HCT116 (cell line): ENCODE measurements around the gene EMP2. TPM values are rescaled to one million over a fixed set of nuclear protein-coding genes. Genes with fewer than 3 reads are reported as not detected.
A peak's percentile ranks its signal among the peaks of the same experiment; 100 is the strongest.

Experiments
- ATAC-seq: fragments of 200-7000 bp; cut with Tn5 transposase; 2 replicates; pipeline ENCODE4 v1.9.1; 2020; ENCODE audit warnings: mild to moderate bottlenecking, moderate library complexity
- BruUV-seq: library from RNA; stranded (reverse); fragments of 400-500 nt; replicated peaks from 2 replicates; lab custom pipeline; 2021; lab: Mats Ljungman, UMichigan
- CTCF ChIA-PET: fragments of 300-600 bp; sonication (Branson Sonifier 250); formaldehyde crosslinking; loops from one replicate; lab custom pipeline; 2021; ENCODE audit warnings: antibody characterized with exemption; lab: Charles Lee
- POLR2A ChIA-PET: fragments of 300-600, 350-600 bp; sonication (Branson Sonifier 250); formaldehyde crosslinking; loops from one replicate; lab custom pipeline; 2021; ENCODE audit warnings: antibody characterized with exemption; lab: Charles Lee
- RAD21 ChIA-PET, 2 experiments: fragments of 300-600 bp; sonication (Branson Sonifier 250); formaldehyde crosslinking; loops; one replicate each; lab custom pipeline; 2023; ENCODE audit warnings: low total read pairs in 2 of 2; ENCODE audit not compliant: uncharacterized antibody in 2 of 2, unreplicated experiment in 2 of 2, low non-redundant PET in 1 of 2; lab: Charles Lee
- DNase-seq: peaks from one replicate; pipeline ENCODE4 v3.0.0-alpha.2; 2010; ENCODE audit warnings: low read depth, low spot score
- H2AFZ ChIP-seq: fragments of 200-600 bp; shearing (Covaris generic), sonication (generic); 2 replicates; pipeline ENCODE4 v1.6.1; 2017; ENCODE audit warnings: low read depth, mixed run types, mixed read lengths, antibody characterized with exemption, low read length; ENCODE audit not compliant: poor library complexity, severe bottlenecking
- H3K27ac ChIP-seq: 2 replicates; pipeline ENCODE4 v1.5.1; 2012; ENCODE audit warnings: low read depth, low read length
- H3K27me3 ChIP-seq: fragments of 200-600 bp; sonication (generic); 2 replicates; pipeline ENCODE4 v1.6.1; 2016; ENCODE audit warnings: mixed run types, low read length, mixed read lengths; ENCODE audit not compliant: insufficient read depth
- H3K36me3 ChIP-seq, 2 experiments: fragments of 200-500 bp in 1 of 2; fragments of 200-600 bp in 1 of 2; sonication (Bioruptor generic) in 1 of 2; sonication (generic) in 1 of 2; 2 replicates each; pipeline versions ENCODE4 v1.5.1 to v1.6.1; 2014 to 2016; ENCODE audit warnings: low read length in 2 of 2, inconsistent platforms in 1 of 2, mixed read lengths in 1 of 2, mixed run types in 1 of 2; ENCODE audit not compliant: insufficient read depth in 2 of 2, control insufficient read depth in 1 of 2
- H3K4me1 ChIP-seq, 2 experiments: fragments of 200-600 bp in 1 of 2; sonication (generic) in 1 of 2; 2 replicates each; pipeline versions ENCODE4 v1.5.1 to v1.6.1; 2012 to 2017; ENCODE audit warnings: low read length in 2 of 2, inconsistent platforms in 1 of 2, mild to moderate bottlenecking in 1 of 2, mixed read lengths in 1 of 2, mixed run types in 1 of 2, moderate library complexity in 1 of 2; ENCODE audit not compliant: insufficient read depth in 2 of 2, control insufficient read depth in 1 of 2
- H3K4me2 ChIP-seq: fragments of 200-600 bp; sonication (generic); 2 replicates; pipeline ENCODE4 v1.6.1; 2017; ENCODE audit warnings: mixed run types, low read length, mixed read lengths
- H3K4me3 ChIP-seq, 2 experiments: fragments of 200-600 bp in 1 of 2; sonication (generic) in 1 of 2; replicated peaks in 1 of 2; 2 replicates each; pipeline ENCODE4 v1.5.1; 2011 to 2016; ENCODE audit warnings: low read length in 2 of 2, control low read depth in 1 of 2, low read depth in 1 of 2, mild to moderate bottlenecking in 1 of 2, mixed read lengths in 1 of 2, mixed run types in 1 of 2
- H3K79me2 ChIP-seq: fragments of 200-600 bp; sonication (generic); 2 replicates; pipeline ENCODE4 v1.6.1; 2017; ENCODE audit warnings: mild to moderate bottlenecking, mixed run types, low read length, moderate library complexity, mixed read lengths; ENCODE audit not compliant: insufficient read depth
- H3K9ac ChIP-seq: fragments of 200-600 bp; sonication (generic); 2 replicates; pipeline ENCODE4 v1.6.1; 2016; ENCODE audit warnings: low read length, mixed read lengths
- H3K9me2 ChIP-seq: fragments of 200-600 bp; sonication (generic), shearing (Covaris generic); 2 replicates; pipeline ENCODE4 v1.6.1; 2017; ENCODE audit warnings: mixed run types, mild to moderate bottlenecking, moderate library complexity; ENCODE audit not compliant: insufficient read depth
- H3K9me3 ChIP-seq, 2 experiments: fragments of 200-500 bp in 1 of 2; fragments of 200-600 bp in 1 of 2; sonication (Bioruptor generic) in 1 of 2; sonication (generic) in 1 of 2; 2 replicates each; pipeline ENCODE4 v1.6.1; 2014 to 2017; ENCODE audit warnings: low read length in 2 of 2, mixed read lengths in 2 of 2, inconsistent platforms in 1 of 2, low read depth in 1 of 2, mild to moderate bottlenecking in 1 of 2, mixed run types in 1 of 2, moderate library complexity in 1 of 2; ENCODE audit not compliant: control insufficient read depth in 1 of 2, insufficient read depth in 1 of 2
- H4K20me1 ChIP-seq: fragments of 200-600 bp; sonication (generic), shearing (Covaris generic); 2 replicates; pipeline ENCODE4 v1.6.1; 2017; ENCODE audit warnings: mixed run types, mild to moderate bottlenecking, moderate library complexity; ENCODE audit not compliant: insufficient read depth
- POLR2A ChIP-seq: IDR thresholded peaks from 2 replicates; pipeline ENCODE4 v1.7.0; 2011; ENCODE audit warnings: borderline replicate concordance; ENCODE audit not compliant: insufficient read depth, insufficient read length; ENCODE audit errors: extremely low read depth
- SRF ChIP-seq: IDR thresholded peaks from 2 replicates; pipeline ENCODE4 v1.6.1; 2012; ENCODE audit warnings: low read depth
- ZNF274 ChIP-seq: fragments of 200-500 bp; sonication (Bioruptor generic); IDR thresholded peaks from 2 replicates; pipeline ENCODE4 v1.6.1; 2014; ENCODE audit warnings: mild to moderate bottlenecking, low read depth, low read length, inconsistent platforms
- intact Hi-C: fragments of 100-400 bp; cut with micrococcal nuclease; formaldehyde crosslinking; loops from 2 replicates; pipeline ENCODE4 v1.10.0; 2022
- total RNA-seq: library from RNA; stranded (reverse); gene quantifications from one replicate; pipeline ENCODE4 v1.2.1, GENCODE V29; 2021; ENCODE audit not compliant: unreplicated experiment
- TF ChIP-seq, protein P1 (sequence below): IDR thresholded peaks from 2 replicates; pipeline ENCODE4 v1.6.1; 2011; ENCODE audit warnings: mild to moderate bottlenecking, low read length, moderate library complexity; ENCODE audit not compliant: insufficient replicate concordance; ENCODE audit errors: extremely low read depth
- TF ChIP-seq, protein P2 (sequence below): IDR thresholded peaks from 2 replicates; pipeline ENCODE4 v1.6.1; 2012

Gene EMP2
- total RNA-seq, 1 experiment from 2014 or later = 32.6 TPM

DNA sequence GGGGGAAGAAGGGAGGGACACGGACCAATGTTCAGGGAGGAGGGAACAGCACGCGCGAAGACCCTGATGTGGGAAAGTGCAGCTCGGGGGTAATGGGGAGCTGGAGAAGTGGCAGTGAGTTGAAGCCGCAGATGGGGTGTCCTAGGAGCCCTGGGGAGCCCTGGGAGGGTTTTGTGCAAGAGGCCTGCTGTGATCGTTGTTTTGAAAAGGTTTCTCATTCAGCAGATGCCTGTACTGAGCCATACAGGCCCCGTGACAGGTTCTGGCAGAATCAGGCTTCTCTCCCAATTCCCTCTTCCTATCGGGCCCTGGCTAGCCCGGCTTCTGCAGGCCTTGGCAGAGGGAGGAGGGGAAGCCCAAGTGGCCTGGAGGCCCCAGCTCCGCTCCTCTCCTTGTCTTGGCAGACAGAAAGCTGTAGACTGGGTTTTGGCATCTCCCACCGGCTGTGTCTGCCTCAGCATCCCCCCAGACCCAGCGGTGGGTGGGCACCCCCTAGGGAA, 38.4 kb upstream of the EMP2 start:
- H3K9me3 ChIP-seq = no peaks in the 10 kb centered on the region
- RAD21 ChIA-PET = no interaction called here
- no peak overlapping the region for H3K4me2 ChIP-seq
- no peaks in the 10 kb centered on the region for H3K36me3 ChIP-seq
- CTCF ChIA-PET = no interaction called here
- no peak overlapping the region for H3K4me3 ChIP-seq
- no peaks in the 10 kb centered on the region for H4K20me1 ChIP-seq
- H2AFZ ChIP-seq = no peak overlapping the region
- no peaks in the 10 kb centered on the region for H3K9me2 ChIP-seq
- intact Hi-C loops = no loop called here
- TF ChIP-seq POLR2A = no peak
- TF ChIP-seq, protein P1, sequence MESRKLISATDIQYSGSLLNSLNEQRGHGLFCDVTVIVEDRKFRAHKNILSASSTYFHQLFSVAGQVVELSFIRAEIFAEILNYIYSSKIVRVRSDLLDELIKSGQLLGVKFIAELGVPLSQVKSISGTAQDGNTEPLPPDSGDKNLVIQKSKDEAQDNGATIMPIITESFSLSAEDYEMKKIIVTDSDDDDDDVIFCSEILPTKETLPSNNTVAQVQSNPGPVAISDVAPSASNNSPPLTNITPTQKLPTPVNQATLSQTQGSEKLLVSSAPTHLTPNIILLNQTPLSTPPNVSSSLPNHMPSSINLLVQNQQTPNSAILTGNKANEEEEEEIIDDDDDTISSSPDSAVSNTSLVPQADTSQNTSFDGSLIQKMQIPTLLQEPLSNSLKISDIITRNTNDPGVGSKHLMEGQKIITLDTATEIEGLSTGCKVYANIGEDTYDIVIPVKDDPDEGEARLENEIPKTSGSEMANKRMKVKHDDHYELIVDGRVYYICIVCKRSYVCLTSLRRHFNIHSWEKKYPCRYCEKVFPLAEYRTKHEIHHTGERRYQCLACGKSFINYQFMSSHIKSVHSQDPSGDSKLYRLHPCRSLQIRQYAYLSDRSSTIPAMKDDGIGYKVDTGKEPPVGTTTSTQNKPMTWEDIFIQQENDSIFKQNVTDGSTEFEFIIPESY = no peak
- no peak for ATAC-seq
- H3K27ac ChIP-seq = no peak overlapping the region
- H3K9ac ChIP-seq = no peak overlapping the region
- no peaks in the 10 kb centered on the region for H3K79me2 ChIP-seq
- peaks cover 11 to 17% of the 10 kb centered on the region in 2 experiments for H3K4me1 ChIP-seq
- no peaks in the 10 kb centered on the region for H3K27me3 ChIP-seq
- POLR2A ChIA-PET = no interaction called here
- DNase-seq = no peak
- no TSS peak for BruUV-seq

DNA sequence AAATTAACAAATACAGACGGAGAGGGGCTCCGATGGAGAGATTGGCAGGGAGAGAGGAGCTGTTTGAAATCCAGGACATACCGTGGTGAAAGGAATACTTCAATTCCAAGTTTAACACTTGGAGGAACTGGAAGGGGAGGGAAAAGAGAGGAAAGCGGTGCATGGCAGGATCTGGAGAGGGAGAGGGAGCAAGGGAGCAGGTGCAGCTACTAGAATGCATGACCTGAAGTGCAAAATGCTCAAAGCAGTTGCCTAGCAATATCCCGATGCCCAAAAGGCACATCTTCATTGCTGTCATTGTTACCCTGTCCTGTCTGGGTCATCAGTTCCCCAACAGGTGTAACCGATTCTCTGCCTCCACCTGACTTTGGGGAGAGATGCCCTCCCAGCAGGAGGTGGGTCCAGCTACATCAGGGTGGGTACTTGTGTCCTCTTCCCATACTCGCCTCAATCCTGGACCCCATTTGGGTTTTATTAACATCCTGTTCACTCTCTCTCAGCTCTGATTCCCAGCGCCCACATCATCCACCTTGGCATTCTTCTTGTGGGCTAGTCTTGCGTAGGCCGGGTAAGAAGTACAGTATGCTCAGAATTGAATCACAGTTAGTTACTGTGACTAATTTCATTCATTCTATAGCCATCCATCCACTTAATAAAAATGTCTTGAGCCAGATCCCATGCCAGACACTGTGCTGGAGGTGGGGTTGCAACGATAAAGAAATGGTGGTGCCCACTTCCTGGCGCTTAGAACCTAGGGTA, 37.4 kb upstream of the EMP2 start:
- DNase-seq (no peak), ATAC-seq (no peak)
- Histone ChIP-seq H3K4me3 (no peak overlapping the region), H3K4me2 (peak overlapping the region; percentile 44), H3K27ac (no peak overlapping the region), H3K9me3 (no peaks in the 10 kb centered on the region), H3K27me3 (no peaks in the 10 kb centered on the region), H3K9ac (no peak overlapping the region), H3K36me3 (no peaks in the 10 kb centered on the region), H2AFZ (no peak overlapping the region), H4K20me1 (no peaks in the 10 kb centered on the region), H3K79me2 (no peaks in the 10 kb centered on the region), H3K4me1 (peaks cover 11 to 17% of the 10 kb centered on the region in 2 experiments), H3K9me2 (no peaks in the 10 kb centered on the region)
- ChIA-PET RAD21 (no interaction called here), CTCF (no interaction called here), POLR2A (no interaction called here)
- TF ChIP-seq SRF (no peak), ZNF274 (no peak)
- TF ChIP-seq, protein P2, sequence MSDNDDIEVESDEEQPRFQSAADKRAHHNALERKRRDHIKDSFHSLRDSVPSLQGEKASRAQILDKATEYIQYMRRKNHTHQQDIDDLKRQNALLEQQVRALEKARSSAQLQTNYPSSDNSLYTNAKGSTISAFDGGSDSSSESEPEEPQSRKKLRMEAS = no peak
- intact Hi-C loops = no loop called here
- no TSS peak for BruUV-seq
